Stimulated activated CD8-positive, alpha-beta memory T cell treated with anti-CD3 and anti-CD28 coated beads, Interleukin-7, amount 100 ng/mL, for 4 hours (primary cell): ENCODE data around the gene ACTN4.
A peak's percentile ranks its signal among the peaks of the same experiment; 100 is the strongest.

Source experiments
- DNase-seq, 2 donors: peaks; one replicate each; pipeline ENCODE4 v3.0.0-alpha.2; 2020; ENCODE audit warnings: low read depth in 2 of 2

The ACTN4 gene

GRCh38 chr19:38678217-38678890, 30.9 kb downstream of the ACTN4 start:
- DNase-seq, result no peak

- DNase-seq, result no peak
Measured at GRCh38 chr19:38678891-38679494, 31.5 kb downstream of the ACTN4 start.

GRCh38 chr19:38679839-38680238, 32.4 kb downstream of the ACTN4 start:
- DNase-seq, result no peak

- no peak for DNase-seq
Measured at GRCh38 chr19:38682195-38682867, 34.9 kb downstream of the ACTN4 start.

GRCh38 chr19:38682872-38683392, 35.5 kb downstream of the ACTN4 start:
- DNase-seq, result no peak

GRCh38 chr19:38683393-38684077, 36.1 kb downstream of the ACTN4 start:
- peak; percentile 50 to 59 for DNase-seq

- DNase-seq, result no peak
Measured at GRCh38 chr19:38684078-38684861, 36.8 kb downstream of the ACTN4 start.

GRCh38 chr19:38684862-38685665, 37.6 kb downstream of the ACTN4 start:
- DNase-seq, result no peak

GRCh38 chr19:38685666-38686529, 38.4 kb downstream of the ACTN4 start:
- no peak for DNase-seq

GRCh38 chr19:38686530-38686888, 39.1 kb downstream of the ACTN4 start:
- DNase-seq, result peak in 1 of 2 donors; percentile 28

GRCh38 chr19:38687837-38688378, 40.5 kb downstream of the ACTN4 start:
- DNase-seq, result no peak

GRCh38 chr19:38690146-38690545, 42.7 kb downstream of the ACTN4 start:
- DNase-seq, result no peak

- no peak for DNase-seq
Measured at GRCh38 chr19:38690832-38691231, 43.4 kb downstream of the ACTN4 start.

- DNase-seq, result no peak
Measured at GRCh38 chr19:38691938-38692457, 44.5 kb downstream of the ACTN4 start.

- no peak for DNase-seq
Measured at GRCh38 chr19:38692458-38693379, 45.3 kb downstream of the ACTN4 start.

GRCh38 chr19:38693380-38694223, 46.2 kb downstream of the ACTN4 start:
- peak in 1 of 2 donors; percentile 26 for DNase-seq

- no peak for DNase-seq
Measured at GRCh38 chr19:38695317-38695683, 47.9 kb downstream of the ACTN4 start.
